Measurements from ENCODE around the gene SLC22A31.

SLC22A31 gene

DNA sequence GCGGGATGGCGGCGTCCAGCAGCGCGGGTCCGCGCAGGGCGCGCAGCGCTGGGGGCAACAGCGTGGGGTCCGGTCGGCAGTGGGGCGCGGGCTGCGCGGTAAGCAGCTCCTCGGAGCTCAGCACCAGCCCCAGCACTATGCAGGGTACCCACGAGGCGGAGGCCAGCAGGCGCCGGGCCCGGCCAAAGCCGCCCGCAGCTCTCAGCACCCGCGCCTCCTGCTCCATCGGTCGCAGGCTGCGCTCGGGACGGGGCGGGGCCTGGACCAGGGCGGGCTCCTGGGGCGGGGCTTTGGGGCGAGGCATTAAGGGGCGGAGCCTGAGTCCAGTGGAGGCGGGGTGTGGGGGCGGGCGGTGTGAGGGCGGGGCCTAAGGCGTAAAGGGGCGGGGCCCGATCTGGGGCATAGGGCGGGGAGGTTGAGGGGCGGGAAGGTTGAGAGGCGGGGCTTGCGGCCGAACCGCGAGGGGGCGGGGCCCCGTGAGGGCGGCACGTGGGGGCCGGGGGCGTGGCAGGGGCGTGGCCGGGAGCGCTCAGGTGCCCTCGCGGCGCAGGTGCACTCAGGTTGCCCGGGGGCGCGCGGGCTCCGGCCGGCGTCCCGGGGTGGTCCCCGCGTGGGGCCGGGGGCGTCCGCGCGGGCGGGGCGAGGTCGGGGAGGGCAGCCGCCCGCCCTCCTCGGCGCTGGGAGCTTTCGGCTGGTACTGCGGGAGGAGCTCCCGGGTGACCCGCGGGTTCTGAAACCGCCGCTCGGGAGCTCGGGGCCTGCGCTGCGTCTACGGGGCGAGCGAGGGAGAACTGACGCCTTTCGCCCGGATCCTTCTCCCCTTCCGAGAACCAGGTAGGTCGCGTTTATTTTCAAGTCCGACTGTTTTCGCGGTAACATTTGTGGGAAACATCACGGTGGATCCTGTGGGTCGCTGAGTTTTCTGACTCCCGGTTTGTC, 1.4 kb upstream of the SLC22A31 start:
- TF ChIP-seq GATA3 (IDR thresholded peaks at IDR 0.05; ENCODE audit: low read depth, low read length) (no peak), GATA2 (IDR thresholded peaks at IDR 0.05; ENCODE audit: low read depth, low read length) (no peak)

DNA sequence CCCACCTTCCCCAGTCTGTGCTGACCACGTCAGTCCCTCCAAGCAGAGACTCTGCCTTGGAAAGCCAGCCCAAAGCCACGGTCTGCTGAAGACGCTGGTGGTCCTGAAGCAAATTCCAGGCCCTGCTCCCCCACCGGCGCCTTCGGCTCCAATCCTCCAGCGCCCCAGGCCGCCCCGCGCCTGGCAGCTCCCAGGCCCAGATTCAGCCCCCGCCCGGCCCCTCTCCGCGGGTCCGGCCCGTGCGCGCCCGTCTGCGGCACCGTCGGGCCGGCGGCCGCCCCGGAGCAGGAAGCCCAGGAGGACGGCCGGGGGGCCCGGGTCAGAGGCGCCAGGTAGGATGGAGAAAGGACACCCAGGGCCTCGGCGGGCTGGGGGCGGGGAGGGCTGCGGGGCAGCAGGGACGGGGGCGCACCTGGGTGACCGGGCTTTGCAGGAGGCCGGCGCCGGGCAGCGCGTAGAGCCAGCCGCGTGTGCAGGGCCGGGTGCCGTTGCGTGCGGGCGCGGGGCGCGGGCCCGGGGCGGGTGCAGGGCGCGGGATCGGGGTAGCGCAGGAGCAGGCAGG, 594 bp upstream of the SLC22A31 start:
- TF ChIP-seq GATA2 (IDR thresholded peaks at IDR 0.05; ENCODE audit: low read depth, low read length): no peak
- no peak for TF ChIP-seq GATA3 (IDR thresholded peaks at IDR 0.05; ENCODE audit: low read depth, low read length)

DNA sequence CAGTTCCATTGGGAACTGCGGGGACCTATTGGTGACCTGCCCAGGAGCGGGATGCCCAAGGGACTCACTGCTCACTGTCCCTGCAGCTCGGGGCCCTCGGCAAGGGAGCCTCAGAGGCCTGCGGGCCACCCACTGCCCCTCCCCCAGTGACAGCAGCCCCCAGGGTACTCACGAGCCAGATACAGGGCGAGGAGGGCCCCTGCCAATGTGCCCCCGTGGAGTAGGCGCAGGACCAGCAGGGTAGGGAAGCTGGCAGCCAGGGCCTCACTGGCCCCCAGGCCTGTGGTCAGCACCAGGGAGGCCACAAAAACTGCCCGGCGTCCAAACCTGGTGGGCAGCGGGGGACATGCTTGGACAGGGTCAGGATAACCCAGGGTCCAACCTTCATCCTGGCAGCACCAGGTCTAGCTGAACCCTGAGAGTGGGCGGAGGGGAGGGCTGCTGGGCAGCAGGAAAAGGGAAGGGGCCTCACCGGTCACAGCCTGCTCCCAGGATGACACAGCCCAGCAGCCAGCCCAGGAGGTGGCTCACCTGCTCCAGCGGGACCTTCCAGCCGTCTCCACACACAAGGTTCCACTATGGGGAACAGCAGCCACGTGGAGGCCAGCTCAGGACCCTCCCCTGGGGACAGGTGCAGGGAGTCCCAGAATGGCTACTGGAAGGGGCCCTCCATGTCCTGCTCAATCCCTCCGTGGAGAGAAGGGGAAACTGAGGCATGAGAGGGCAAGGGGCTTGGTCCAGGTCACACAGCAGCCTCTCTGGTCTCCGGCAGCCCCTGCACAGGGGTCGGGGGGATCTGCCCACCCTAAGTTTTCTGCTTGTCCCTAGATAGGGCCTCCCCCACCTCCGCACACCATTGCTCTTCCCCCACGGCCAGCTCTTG, 855 bp downstream of the SLC22A31 start:
- TF ChIP-seq GATA3 (IDR thresholded peaks at IDR 0.05; ENCODE audit: low read depth, low read length): no peak
- TF ChIP-seq GATA2 (IDR thresholded peaks at IDR 0.05; ENCODE audit: low read depth, low read length): no peak

DNA sequence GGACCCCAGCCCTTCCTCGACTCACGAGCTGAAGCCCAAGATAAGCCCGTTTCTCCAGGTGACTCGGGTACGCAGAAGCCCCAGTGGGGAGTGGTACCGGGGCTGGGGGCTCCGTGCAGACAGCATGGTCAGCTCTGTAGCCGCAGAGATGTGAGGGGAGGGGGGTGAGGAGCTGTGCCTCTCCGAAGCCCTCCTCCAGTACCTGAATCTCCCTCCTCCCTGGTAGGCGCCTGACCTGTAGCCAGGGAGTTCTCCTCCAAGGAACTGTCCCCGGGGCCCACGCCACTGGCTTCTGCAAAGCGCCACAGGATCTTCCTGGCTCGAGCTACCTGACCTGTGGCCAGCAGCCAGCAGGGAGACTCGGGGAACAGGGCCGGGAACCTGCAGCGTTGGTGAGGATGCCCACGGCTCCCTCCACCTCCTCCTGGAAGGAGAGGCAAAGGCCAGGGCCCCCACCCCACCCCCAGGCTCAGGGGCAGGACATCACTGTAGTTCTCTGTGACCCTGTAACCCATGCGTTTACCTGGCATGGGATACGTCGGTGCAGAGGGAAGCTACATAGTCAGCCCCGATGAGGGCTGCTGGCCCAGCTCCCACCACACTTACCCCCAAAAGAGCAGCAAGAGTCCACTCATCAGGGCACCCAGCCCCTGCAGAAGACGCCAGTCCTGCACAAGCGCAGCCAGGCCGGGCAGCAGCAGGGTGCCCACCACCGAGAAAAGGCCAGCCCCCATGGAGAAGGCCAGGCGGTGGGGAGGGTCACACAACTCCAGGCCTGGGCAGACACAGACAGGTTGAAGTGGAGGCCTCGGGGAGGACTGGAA, 1.7 kb downstream of the SLC22A31 start:
- TF ChIP-seq GATA3 (IDR thresholded peaks at IDR 0.05; ENCODE audit: low read depth, low read length): no peak
- no peak for TF ChIP-seq GATA2 (IDR thresholded peaks at IDR 0.05; ENCODE audit: low read depth, low read length)

DNA sequence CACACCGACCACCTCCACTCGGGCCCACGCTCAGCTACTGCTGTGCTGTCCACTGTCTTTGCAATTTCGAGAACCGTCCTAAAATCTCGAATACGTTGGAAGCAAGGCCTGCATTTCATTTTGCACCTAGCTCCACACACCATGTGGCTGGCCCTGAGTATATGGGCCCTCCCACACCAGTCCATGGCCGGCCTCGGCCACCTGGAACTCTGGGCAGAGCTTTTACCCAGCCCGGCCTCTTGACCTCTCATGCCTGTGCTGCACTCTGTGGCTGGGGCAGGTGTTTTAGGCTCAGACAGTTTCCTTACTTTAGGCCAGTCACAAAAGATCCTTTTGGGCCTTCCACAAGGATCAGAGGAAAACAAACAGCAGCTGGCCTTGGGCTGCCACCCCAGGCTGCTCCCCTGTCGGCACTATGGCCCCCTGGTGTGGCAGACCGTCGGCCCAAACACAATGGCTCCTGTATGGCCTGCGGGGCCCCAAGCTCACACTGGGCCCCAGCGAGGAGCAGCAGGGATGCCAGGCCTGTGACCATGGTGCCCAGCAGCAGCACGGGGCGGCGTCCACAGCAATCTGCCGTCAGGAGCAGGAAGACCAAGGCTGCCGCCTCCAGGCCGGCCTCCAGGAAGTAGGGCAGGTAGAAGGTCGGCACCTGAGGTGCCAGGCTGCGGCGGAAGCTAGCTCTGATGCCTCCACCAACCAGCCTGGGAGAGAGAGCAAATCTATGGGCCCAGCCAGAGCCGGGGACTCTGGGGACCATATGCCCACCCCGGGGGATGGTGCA, 2.5 kb downstream of the SLC22A31 start:
- TF ChIP-seq GATA3 (IDR thresholded peaks at IDR 0.05; ENCODE audit: low read depth, low read length) (no peak), GATA2 (IDR thresholded peaks at IDR 0.05; ENCODE audit: low read depth, low read length) (no peak)

DNA sequence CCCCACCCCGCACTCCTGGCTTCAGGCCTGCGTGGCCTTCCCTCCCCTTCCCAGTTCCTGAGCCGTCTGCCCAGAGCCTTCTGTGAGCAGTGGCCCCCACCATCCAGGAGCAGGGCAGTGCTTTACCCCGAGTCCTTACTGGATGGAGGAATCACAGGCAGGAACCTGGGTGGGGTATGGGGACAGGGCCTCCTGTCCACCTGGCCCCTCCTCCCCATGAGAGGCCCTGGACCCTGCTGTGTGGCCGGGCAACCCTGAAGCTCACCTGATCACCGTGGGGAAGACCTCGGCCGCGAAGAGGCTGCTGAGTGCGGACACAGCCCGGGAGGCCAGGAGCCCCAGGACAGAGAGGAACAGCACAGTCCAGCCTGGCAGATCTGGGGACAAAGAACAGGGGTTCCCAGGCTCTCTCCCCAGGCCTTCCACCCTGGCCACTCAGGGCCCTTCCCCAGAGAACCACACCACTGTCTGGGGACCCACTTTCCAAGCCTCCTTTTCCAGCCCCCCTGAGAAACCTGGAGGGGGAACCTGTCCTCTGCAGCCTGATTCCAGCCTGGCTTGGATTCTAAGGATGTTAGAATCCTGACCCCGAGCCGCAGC, 3.2 kb downstream of the SLC22A31 start:
- TF ChIP-seq GATA2 (IDR thresholded peaks at IDR 0.05; ENCODE audit: low read depth, low read length): no peak
- no peak for TF ChIP-seq GATA3 (IDR thresholded peaks at IDR 0.05; ENCODE audit: low read depth, low read length)

DNA sequence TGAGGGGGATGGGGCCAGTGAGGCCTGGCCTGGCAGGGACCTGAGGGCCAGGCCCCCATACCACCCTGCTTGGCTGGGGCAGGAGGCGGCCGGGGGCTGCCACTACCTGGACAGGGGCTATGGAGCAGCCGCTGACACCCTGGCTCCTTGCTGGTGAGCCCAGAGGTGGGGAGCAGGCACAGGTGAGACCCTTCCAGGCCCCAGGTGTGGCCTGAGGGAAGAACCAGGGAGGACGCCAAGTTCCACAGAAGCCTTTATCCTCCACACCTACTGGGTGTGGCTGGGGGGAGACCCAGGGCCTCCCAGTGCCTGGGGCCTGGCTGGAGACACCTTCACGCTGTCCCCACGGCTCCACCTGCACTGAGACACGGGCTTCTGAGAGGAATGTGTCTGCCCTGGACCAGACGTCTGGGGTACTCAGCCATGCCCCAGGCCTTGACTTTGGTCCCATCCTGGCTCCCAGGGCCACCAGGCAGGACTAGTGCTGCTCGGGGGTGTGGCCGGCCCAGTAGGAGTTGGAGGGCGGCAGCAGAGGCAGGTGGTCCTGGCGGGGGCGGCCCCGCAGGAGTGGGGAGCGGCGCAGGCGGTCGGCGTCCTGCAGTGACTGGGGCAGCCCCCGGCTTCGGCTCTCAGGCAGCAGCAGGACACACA, 4.7 kb downstream of the SLC22A31 start:
- TF ChIP-seq GATA2 (IDR thresholded peaks at IDR 0.05; ENCODE audit: low read depth, low read length) (no peak), GATA3 (IDR thresholded peaks at IDR 0.05; ENCODE audit: low read depth, low read length) (no peak)

DNA sequence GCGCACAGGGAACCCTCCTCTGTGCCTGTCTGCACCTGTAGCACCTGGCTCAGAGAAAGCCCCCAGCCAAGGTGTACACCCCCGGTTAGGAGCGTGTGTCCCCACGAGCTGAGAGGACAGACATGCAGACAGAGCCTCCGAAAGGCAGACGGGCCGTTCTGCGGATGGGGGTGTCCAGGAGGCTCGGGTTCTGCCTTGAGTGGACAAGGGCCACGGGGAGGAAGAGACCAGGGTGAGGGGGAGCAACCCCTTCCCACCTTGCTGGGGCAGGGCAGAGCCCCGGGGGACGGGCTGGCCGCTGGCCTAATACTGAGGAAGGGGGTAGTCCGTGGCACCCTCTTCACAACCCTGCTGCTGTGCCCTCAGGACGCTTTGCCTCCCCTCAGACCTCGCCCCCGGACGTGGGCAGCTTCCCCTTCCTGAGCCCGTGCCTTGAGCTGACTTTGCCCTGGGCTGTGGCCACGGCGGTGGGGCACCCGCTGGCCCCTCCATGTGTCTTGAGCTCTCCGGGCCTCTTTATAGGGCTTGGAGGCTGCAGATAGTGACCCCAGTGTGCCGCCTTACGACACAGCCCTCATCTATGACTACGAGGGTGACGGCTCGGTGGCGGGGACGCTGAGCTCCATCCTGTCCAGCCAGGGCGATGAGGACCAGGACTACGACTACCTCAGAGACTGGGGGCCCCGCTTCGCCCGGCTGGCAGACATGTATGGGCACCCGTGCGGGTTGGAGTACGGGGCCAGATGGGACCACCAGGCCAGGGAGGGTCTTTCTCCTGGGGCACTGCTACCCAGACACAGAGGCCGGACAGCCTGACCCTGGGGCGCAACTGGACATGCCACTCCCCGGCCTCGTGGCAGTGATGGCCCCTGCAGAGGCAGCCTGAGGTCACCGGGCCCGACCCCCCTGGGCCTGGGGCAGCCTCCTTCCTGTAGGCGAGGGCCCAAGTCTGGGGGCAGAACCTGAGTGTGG, 5.7 kb downstream of the SLC22A31 start:
- TF ChIP-seq GATA3 (IDR thresholded peaks at IDR 0.05; ENCODE audit: low read depth, low read length) (no peak), GATA2 (IDR thresholded peaks at IDR 0.05; ENCODE audit: low read depth, low read length) (no peak)

DNA sequence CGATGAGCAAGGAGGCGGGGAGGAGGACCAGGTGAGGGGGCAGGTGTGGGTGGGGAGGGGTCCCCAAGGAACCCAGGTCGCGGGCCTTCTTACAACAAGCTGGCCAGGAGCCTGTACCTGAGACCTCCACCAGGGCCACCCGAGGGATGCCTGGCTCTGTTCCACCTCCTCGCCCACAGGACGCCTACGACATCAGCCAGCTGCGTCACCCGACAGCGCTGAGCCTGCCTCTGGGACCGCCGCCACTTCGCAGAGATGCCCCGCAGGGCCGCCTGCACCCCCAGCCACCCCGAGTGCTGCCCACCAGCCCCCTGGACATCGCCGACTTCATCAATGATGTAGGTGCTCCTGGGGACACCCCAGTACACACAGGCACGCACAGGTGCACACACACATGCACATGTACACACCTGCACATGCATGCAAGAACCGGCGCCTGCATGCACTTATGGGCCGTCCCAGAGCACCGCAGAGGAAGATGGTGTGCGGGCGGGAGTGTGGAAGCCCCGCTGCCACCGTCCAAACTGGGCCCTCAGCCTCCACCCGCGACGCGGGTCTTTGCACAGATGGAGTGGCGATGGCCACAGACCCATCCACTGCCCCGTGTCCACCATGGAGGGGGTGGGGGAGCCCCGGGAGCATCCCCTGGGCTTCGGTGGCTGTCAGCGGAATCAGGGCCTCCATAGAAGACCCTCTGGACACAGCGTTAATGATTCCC, 6.6 kb downstream of the SLC22A31 start:
- TF ChIP-seq GATA3 (IDR thresholded peaks at IDR 0.05; ENCODE audit: low read depth, low read length) (no peak), GATA2 (IDR thresholded peaks at IDR 0.05; ENCODE audit: low read depth, low read length) (no peak)

DNA sequence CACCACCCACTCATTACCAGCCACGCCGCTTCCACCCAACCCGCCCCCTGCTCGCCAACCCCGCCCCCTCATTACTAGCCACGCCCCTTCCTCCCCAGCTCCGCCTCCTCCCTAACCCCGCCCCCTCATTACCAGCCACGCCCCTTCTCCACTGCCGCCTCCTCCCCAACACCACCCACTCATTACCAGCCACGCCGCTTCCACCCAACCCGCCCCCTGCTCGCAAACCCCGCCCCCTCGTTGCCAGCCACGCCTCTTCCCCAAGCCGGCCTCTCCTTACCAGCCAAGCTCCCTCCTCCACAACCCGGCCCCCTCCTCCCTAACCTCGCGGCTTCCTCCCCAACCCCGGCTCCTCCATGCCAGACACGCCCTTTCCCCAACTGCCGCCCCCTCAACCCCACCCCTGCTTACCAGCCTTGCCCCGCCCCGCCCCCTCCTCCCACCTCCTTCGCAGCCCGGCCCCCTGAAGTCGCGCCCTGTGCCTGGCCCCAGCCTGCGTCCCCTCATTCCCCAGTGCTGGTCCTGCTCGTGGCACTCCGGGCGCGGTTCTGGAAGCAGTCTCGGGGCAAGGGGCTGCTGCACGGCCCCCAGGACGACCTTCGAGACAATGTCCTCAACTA, 7.3 kb downstream of the SLC22A31 start:
- TF ChIP-seq GATA3 (IDR thresholded peaks at IDR 0.05; ENCODE audit: low read depth, low read length): no peak
- TF ChIP-seq GATA2 (IDR thresholded peaks at IDR 0.05; ENCODE audit: low read depth, low read length): no peak

All from SH-SY5Y (cell line).